Panc1 (cell line): ENCODE results near the gene STIP1.

ENCODE experiments used
- POLR2AphosphoS5 ChIP-seq: IDR thresholded peaks from 2 replicates; pipeline ENCODE4 v1.6.1; 2012; ENCODE audit warnings: mild to moderate bottlenecking, low read depth, low read length, moderate library complexity
- SIN3A ChIP-seq: IDR thresholded peaks from 2 replicates; pipeline ENCODE4 v1.6.1; 2012; ENCODE audit warnings: low read depth, mild to moderate bottlenecking, low read length, moderate library complexity, borderline replicate concordance; ENCODE audit not compliant: insufficient read depth
- TCF7L2 ChIP-seq: IDR thresholded peaks from 2 replicates; pipeline ENCODE4 v1.6.1; 2011; ENCODE audit warnings: mild to moderate bottlenecking, low read depth, low read length, inconsistent platforms
- TF ChIP-seq, protein P1 (sequence below): fragments of 450-650 bp; IDR thresholded peaks from 2 replicates; pipeline ENCODE4 v1.5.1; 2017; ENCODE audit warnings: mild to moderate bottlenecking
- TF ChIP-seq, protein P2 (sequence below), 2 experiments: IDR thresholded peaks; 2 replicates each; pipeline ENCODE4 v1.6.1; 2011 to 2012; ENCODE audit warnings: low read depth in 2 of 2, control low read depth in 1 of 2, low read length in 1 of 2, mild to moderate bottlenecking in 1 of 2, moderate library complexity in 1 of 2; ENCODE audit not compliant: insufficient read depth in 1 of 2

- TF ChIP-seq, protein P1, sequence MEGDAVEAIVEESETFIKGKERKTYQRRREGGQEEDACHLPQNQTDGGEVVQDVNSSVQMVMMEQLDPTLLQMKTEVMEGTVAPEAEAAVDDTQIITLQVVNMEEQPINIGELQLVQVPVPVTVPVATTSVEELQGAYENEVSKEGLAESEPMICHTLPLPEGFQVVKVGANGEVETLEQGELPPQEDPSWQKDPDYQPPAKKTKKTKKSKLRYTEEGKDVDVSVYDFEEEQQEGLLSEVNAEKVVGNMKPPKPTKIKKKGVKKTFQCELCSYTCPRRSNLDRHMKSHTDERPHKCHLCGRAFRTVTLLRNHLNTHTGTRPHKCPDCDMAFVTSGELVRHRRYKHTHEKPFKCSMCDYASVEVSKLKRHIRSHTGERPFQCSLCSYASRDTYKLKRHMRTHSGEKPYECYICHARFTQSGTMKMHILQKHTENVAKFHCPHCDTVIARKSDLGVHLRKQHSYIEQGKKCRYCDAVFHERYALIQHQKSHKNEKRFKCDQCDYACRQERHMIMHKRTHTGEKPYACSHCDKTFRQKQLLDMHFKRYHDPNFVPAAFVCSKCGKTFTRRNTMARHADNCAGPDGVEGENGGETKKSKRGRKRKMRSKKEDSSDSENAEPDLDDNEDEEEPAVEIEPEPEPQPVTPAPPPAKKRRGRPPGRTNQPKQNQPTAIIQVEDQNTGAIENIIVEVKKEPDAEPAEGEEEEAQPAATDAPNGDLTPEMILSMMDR: no peak
- TF ChIP-seq, protein P2, sequence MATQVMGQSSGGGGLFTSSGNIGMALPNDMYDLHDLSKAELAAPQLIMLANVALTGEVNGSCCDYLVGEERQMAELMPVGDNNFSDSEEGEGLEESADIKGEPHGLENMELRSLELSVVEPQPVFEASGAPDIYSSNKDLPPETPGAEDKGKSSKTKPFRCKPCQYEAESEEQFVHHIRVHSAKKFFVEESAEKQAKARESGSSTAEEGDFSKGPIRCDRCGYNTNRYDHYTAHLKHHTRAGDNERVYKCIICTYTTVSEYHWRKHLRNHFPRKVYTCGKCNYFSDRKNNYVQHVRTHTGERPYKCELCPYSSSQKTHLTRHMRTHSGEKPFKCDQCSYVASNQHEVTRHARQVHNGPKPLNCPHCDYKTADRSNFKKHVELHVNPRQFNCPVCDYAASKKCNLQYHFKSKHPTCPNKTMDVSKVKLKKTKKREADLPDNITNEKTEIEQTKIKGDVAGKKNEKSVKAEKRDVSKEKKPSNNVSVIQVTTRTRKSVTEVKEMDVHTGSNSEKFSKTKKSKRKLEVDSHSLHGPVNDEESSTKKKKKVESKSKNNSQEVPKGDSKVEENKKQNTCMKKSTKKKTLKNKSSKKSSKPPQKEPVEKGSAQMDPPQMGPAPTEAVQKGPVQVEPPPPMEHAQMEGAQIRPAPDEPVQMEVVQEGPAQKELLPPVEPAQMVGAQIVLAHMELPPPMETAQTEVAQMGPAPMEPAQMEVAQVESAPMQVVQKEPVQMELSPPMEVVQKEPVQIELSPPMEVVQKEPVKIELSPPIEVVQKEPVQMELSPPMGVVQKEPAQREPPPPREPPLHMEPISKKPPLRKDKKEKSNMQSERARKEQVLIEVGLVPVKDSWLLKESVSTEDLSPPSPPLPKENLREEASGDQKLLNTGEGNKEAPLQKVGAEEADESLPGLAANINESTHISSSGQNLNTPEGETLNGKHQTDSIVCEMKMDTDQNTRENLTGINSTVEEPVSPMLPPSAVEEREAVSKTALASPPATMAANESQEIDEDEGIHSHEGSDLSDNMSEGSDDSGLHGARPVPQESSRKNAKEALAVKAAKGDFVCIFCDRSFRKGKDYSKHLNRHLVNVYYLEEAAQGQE (IDR thresholded peaks at IDR 0.05; ENCODE audit: insufficient read depth in 1 of 2, low read depth in 2 of 2, low read length in 1 of 2): no peak
- TF ChIP-seq TCF7L2 (no peak), SIN3A (no peak), POLR2AphosphoS5 (no peak)
Measured at GRCh38 chr11:64250415-64251015, 64.5 kb downstream of the STIP1 start.
